ENCODE data around the gene PAOX.

PAOX gene

DNA sequence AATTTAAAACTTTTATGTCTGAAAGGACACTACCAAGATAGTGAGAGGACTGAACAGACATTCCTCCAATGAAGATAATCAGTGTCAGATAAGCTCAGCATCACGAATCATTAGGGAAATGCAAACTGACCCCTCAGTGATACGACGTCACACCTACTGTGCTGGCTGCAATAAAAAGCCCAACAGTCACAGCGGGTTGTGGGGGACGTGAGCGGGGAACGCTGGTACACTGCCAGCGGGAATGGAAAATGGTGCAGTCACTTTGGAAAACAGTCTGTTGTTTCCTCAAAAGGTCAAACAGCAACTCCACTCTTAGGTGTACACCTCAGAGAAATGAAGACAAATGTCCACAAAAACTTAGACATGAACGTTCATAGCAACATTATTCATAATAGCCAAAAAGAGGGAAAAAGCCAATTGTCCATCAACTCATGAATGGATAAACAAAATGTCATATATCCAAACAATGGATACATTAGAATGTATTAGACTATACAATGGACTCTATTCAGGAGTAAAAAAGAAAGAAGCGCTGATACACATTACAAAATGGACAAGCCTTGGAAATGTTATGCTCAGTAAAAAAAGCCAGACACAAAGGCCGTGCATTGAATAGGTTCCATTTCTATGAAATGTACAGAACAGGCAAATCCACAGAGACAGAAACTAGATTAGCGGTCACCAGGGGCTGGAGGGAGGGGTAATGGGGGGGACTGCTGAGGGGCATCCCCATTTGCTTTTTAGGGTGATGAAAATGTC is 3.5 kb upstream of the PAOX start (continued):
- TF ChIP-seq, protein P1, sequence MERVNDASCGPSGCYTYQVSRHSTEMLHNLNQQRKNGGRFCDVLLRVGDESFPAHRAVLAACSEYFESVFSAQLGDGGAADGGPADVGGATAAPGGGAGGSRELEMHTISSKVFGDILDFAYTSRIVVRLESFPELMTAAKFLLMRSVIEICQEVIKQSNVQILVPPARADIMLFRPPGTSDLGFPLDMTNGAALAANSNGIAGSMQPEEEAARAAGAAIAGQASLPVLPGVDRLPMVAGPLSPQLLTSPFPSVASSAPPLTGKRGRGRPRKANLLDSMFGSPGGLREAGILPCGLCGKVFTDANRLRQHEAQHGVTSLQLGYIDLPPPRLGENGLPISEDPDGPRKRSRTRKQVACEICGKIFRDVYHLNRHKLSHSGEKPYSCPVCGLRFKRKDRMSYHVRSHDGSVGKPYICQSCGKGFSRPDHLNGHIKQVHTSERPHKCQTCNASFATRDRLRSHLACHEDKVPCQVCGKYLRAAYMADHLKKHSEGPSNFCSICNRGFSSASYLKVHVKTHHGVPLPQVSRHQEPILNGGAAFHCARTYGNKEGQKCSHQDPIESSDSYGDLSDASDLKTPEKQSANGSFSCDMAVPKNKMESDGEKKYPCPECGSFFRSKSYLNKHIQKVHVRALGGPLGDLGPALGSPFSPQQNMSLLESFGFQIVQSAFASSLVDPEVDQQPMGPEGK (tag by site-specific recombination; IDR thresholded peaks at IDR 0.05) = peak; percentile 81
- TF ChIP-seq ZNF768 (tag by site-specific recombination; IDR thresholded peaks at IDR 0.05) (no peak), ZNF585B (tag by site-specific recombination; IDR thresholded peaks at IDR 0.05) (no peak), ZNF843 (tag by site-specific recombination; IDR thresholded peaks at IDR 0.05) (peak; percentile 69), ZNF2 (tag by site-specific recombination; IDR thresholded peaks at IDR 0.05) (peak; percentile 37; the same call in 1 of the 2 replicates), ZNF423 (tag by site-specific recombination; IDR thresholded peaks at IDR 0.05) (peak; percentile 91), ZNF394 (tag by site-specific recombination; IDR thresholded peaks at IDR 0.05; ENCODE audit: borderline replicate concordance) (no peak), KLF1 (tag by site-specific recombination; IDR thresholded peaks at IDR 0.05) (no peak), ZNF571 (tag by site-specific recombination; IDR thresholded peaks at IDR 0.05) (no peak), ZSCAN16 (tag by site-specific recombination; IDR thresholded peaks at IDR 0.05) (no peak), ZBTB17 (tag by site-specific recombination; IDR thresholded peaks at IDR 0.05) (peak; percentile 45; the same call in 1 of the 2 replicates), ZNF266 (tag by site-specific recombination; IDR thresholded peaks at IDR 0.05; ENCODE audit: low read depth) (no peak), ZNF660 (tag by site-specific recombination; IDR thresholded peaks at IDR 0.05) (peak; percentile 68; the same call in 1 of the 2 replicates), ZNF830 (tag by site-specific recombination; IDR thresholded peaks at IDR 0.05; ENCODE audit: low read depth) (no peak), ZNF146 (tag by site-specific recombination; IDR thresholded peaks at IDR 0.05) (no peak), GLIS1 (tag by site-specific recombination; IDR thresholded peaks at IDR 0.05) (peak; percentile 61), REPIN1 (tag by site-specific recombination; IDR thresholded peaks at IDR 0.05; ENCODE audit: low read depth) (no peak), ZNF785 (tag by site-specific recombination; IDR thresholded peaks at IDR 0.05) (no peak), GLIS2 (tag by site-specific recombination; IDR thresholded peaks at IDR 0.05) (peak; percentile 42; the same call in 1 of the 2 replicates)
- TF ChIP-seq, protein P2, sequence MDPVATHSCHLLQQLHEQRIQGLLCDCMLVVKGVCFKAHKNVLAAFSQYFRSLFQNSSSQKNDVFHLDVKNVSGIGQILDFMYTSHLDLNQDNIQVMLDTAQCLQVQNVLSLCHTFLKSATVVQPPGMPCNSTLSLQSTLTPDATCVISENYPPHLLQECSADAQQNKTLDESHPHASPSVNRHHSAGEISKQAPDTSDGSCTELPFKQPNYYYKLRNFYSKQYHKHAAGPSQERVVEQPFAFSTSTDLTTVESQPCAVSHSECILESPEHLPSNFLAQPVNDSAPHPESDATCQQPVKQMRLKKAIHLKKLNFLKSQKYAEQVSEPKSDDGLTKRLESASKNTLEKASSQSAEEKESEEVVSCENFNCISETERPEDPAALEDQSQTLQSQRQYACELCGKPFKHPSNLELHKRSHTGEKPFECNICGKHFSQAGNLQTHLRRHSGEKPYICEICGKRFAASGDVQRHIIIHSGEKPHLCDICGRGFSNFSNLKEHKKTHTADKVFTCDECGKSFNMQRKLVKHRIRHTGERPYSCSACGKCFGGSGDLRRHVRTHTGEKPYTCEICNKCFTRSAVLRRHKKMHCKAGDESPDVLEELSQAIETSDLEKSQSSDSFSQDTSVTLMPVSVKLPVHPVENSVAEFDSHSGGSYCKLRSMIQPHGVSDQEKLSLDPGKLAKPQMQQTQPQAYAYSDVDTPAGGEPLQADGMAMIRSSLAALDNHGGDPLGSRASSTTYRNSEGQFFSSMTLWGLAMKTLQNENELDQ (tag by site-specific recombination; IDR thresholded peaks at IDR 0.05; ENCODE audit: low read depth) = no peak
- TF ChIP-seq, protein P3, sequence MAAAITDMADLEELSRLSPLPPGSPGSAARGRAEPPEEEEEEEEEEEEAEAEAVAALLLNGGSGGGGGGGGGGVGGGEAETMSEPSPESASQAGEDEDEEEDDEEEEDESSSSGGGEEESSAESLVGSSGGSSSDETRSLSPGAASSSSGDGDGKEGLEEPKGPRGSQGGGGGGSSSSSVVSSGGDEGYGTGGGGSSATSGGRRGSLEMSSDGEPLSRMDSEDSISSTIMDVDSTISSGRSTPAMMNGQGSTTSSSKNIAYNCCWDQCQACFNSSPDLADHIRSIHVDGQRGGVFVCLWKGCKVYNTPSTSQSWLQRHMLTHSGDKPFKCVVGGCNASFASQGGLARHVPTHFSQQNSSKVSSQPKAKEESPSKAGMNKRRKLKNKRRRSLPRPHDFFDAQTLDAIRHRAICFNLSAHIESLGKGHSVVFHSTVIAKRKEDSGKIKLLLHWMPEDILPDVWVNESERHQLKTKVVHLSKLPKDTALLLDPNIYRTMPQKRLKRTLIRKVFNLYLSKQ (tag by site-specific recombination; IDR thresholded peaks at IDR 0.05; ENCODE audit: borderline replicate concordance) = no peak
- TF ChIP-seq, protein P4, sequence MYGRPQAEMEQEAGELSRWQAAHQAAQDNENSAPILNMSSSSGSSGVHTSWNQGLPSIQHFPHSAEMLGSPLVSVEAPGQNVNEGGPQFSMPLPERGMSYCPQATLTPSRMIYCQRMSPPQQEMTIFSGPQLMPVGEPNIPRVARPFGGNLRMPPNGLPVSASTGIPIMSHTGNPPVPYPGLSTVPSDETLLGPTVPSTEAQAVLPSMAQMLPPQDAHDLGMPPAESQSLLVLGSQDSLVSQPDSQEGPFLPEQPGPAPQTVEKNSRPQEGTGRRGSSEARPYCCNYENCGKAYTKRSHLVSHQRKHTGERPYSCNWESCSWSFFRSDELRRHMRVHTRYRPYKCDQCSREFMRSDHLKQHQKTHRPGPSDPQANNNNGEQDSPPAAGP (tag by site-specific recombination; IDR thresholded peaks at IDR 0.05) = no peak
- TF ChIP-seq, protein P5, sequence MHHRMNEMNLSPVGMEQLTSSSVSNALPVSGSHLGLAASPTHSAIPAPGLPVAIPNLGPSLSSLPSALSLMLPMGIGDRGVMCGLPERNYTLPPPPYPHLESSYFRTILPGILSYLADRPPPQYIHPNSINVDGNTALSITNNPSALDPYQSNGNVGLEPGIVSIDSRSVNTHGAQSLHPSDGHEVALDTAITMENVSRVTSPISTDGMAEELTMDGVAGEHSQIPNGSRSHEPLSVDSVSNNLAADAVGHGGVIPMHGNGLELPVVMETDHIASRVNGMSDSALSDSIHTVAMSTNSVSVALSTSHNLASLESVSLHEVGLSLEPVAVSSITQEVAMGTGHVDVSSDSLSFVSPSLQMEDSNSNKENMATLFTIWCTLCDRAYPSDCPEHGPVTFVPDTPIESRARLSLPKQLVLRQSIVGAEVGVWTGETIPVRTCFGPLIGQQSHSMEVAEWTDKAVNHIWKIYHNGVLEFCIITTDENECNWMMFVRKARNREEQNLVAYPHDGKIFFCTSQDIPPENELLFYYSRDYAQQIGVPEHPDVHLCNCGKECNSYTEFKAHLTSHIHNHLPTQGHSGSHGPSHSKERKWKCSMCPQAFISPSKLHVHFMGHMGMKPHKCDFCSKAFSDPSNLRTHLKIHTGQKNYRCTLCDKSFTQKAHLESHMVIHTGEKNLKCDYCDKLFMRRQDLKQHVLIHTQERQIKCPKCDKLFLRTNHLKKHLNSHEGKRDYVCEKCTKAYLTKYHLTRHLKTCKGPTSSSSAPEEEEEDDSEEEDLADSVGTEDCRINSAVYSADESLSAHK (tag by site-specific recombination; IDR thresholded peaks at IDR 0.05) = peak; percentile 68; the same call in 1 of the 2 replicates
- TF ChIP-seq, protein P6, sequence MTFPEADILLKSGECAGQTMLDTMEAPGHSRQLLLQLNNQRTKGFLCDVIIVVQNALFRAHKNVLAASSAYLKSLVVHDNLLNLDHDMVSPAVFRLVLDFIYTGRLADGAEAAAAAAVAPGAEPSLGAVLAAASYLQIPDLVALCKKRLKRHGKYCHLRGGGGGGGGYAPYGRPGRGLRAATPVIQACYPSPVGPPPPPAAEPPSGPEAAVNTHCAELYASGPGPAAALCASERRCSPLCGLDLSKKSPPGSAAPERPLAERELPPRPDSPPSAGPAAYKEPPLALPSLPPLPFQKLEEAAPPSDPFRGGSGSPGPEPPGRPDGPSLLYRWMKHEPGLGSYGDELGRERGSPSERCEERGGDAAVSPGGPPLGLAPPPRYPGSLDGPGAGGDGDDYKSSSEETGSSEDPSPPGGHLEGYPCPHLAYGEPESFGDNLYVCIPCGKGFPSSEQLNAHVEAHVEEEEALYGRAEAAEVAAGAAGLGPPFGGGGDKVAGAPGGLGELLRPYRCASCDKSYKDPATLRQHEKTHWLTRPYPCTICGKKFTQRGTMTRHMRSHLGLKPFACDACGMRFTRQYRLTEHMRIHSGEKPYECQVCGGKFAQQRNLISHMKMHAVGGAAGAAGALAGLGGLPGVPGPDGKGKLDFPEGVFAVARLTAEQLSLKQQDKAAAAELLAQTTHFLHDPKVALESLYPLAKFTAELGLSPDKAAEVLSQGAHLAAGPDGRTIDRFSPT (tag by site-specific recombination; IDR thresholded peaks at IDR 0.05) = peak; percentile 75
- TF ChIP-seq, protein P7, sequence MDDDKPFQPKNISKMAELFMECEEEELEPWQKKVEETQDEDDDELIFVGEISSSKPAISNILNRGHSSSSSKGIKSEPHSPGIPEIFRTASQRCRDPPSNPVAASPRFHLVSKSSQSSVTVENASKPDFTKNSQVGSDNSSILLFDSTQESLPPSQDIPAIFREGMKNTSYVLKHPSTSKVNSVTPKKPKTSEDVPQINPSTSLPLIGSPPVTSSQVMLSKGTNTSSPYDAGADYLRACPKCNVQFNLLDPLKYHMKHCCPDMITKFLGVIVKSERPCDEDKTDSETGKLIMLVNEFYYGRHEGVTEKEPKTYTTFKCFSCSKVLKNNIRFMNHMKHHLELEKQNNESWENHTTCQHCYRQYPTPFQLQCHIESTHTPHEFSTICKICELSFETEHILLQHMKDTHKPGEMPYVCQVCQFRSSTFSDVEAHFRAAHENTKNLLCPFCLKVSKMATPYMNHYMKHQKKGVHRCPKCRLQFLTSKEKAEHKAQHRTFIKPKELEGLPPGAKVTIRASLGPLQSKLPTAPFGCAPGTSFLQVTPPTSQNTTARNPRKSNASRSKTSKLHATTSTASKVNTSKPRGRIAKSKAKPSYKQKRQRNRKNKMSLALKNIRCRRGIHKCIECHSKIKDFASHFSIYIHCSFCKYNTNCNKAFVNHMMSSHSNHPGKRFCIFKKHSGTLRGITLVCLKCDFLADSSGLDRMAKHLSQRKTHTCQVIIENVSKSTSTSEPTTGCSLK (tag by site-specific recombination; IDR thresholded peaks at IDR 0.05) = no peak

All from HEK293 (cell line).